Fibroblast of lung (primary cell): ENCODE data around the gene INPP4A. TPM values are rescaled to one million over a fixed set of nuclear protein-coding genes. Genes with fewer than 3 reads are reported as not detected.

Source experiments
- DNase-seq, 2 donors: peaks; one replicate each; pipeline versions ENCODE4 v3.0.0 to v3.0.0-alpha.2; 2010; ENCODE audit warnings: low read depth in 2 of 2
- H2AFZ ChIP-seq: 2 replicates; pipeline ENCODE4 v1.5.1; 2012; ENCODE audit warnings: low read length, control low read depth, inconsistent platforms
- H3K27ac ChIP-seq: 2 replicates; pipeline ENCODE4 v1.5.1; 2011; ENCODE audit warnings: low read length, control low read depth; ENCODE audit not compliant: insufficient read depth
- H3K27me3 ChIP-seq: 2 replicates; pipeline ENCODE4 v1.5.1; 2011; ENCODE audit warnings: mild to moderate bottlenecking, low read length; ENCODE audit not compliant: control insufficient read depth, insufficient read depth
- H3K36me3 ChIP-seq: 2 replicates; pipeline ENCODE4 v1.5.1; 2011; ENCODE audit warnings: low read length; ENCODE audit not compliant: control insufficient read depth, insufficient read depth
- H3K4me1 ChIP-seq: 2 replicates; pipeline ENCODE4 v1.5.1; 2011; ENCODE audit warnings: low read length; ENCODE audit not compliant: control insufficient read depth, insufficient read depth; ENCODE audit errors: extremely low read depth
- H3K4me2 ChIP-seq: 2 replicates; pipeline ENCODE4 v1.5.1; 2011; ENCODE audit warnings: low read length, control low read depth; ENCODE audit not compliant: insufficient read depth; ENCODE audit errors: extremely low read depth
- H3K4me3 ChIP-seq, 4 experiments: fragments of 200-600 bp in 1 of 4; sonication (generic) in 1 of 4; replicated peaks in 1 of 4; 2 replicates each; pipeline ENCODE4 v1.5.1; 2011 to 2016; ENCODE audit warnings: low read length in 4 of 4, low read depth in 3 of 4, mild to moderate bottlenecking in 3 of 4, control low read depth in 2 of 4, inconsistent platforms in 1 of 4, mixed read lengths in 1 of 4; ENCODE audit not compliant: insufficient read depth in 1 of 4; ENCODE audit errors: control extremely low read depth in 1 of 4
- H3K79me2 ChIP-seq: 2 replicates; pipeline ENCODE4 v1.5.1; 2012; ENCODE audit warnings: mild to moderate bottlenecking, low read length, inconsistent platforms; ENCODE audit not compliant: control insufficient read depth, insufficient read depth
- H3K9ac ChIP-seq: 2 replicates; pipeline ENCODE4 v1.5.1; 2011; ENCODE audit warnings: mild to moderate bottlenecking, low read length, control low read depth; ENCODE audit not compliant: insufficient read depth
- H3K9me3 ChIP-seq: 2 replicates; pipeline ENCODE4 v1.5.1; 2012; ENCODE audit warnings: low read depth, low read length; ENCODE audit not compliant: control insufficient read depth, insufficient read depth
- H4K20me1 ChIP-seq: 2 replicates; pipeline ENCODE4 v1.5.1; 2011; ENCODE audit warnings: low read length; ENCODE audit not compliant: control insufficient read depth, insufficient read depth; ENCODE audit errors: extremely low read depth
- CTCF ChIP-seq, 2 donors: IDR thresholded peaks in 1 of 2; conservative IDR thresholded peaks in 1 of 2; 1 replicate in 1 of 2; 2 replicates in 1 of 2; pipeline ENCODE4 v1.5.1; 2011 to 2012; ENCODE audit warnings: low read length in 2 of 2, control low read depth in 1 of 2, inconsistent platforms in 1 of 2, low read depth in 1 of 2, mild to moderate bottlenecking in 1 of 2
- EZH2 ChIP-seq: IDR thresholded peaks from 2 replicates; pipeline ENCODE4 v1.5.1; 2012; ENCODE audit warnings: low read length, control low read depth, mild to moderate bottlenecking; ENCODE audit errors: missing control alignments
- polyA plus RNA-seq, 2 donors: library from polyadenylated mRNA; depleted of rRNA in 1 of 2; stranded (reverse) in 1 of 2; unstranded in 1 of 2; fragments of >200 nt; gene quantifications; 2 replicates each; pipeline ENCODE4 v1.2.1, GENCODE V29; 2011 to 2012; ENCODE audit warnings: missing spikeins in 1 of 2
- total RNA-seq: library from RNA; depleted of rRNA; stranded (reverse); fragments of >200 nt; gene quantifications from 2 replicates; pipeline ENCODE4 v1.2.1, GENCODE V29; 2014

INPP4A gene
- total and polyA plus RNA-seq, 2 donors (not counting 1 experiment from before 2014, with no cell fraction given): 10.2 to 26.1 TPM

GRCh38 chr2:98463551-98463971 is 18.9 kb downstream of the INPP4A start:
- Histone ChIP-seq H3K4me3 (no peak overlapping the region), H3K36me3 (no peaks in the 10 kb centered on the region), H2AFZ (no peak overlapping the region), H3K4me1 (peaks cover 2% of the 10 kb centered on the region), H3K79me2 (peaks cover 5% of the 10 kb centered on the region), H4K20me1 (no peaks in the 10 kb centered on the region), H3K4me2 (no peak overlapping the region), H3K27me3 (no peaks in the 10 kb centered on the region), H3K9ac (no peak overlapping the region), H3K27ac (no peak overlapping the region), H3K9me3 (no peaks in the 10 kb centered on the region)
- TF ChIP-seq CTCF (conservative IDR thresholded peaks at IDR 0.05 in 1 of 2, IDR thresholded peaks at IDR 0.05 in 1 of 2; ENCODE audit: low read depth in 1 of 2, low read length in 2 of 2): no peak
- TF ChIP-seq EZH2: no peak
- no peak for DNase-seq

DNA sequence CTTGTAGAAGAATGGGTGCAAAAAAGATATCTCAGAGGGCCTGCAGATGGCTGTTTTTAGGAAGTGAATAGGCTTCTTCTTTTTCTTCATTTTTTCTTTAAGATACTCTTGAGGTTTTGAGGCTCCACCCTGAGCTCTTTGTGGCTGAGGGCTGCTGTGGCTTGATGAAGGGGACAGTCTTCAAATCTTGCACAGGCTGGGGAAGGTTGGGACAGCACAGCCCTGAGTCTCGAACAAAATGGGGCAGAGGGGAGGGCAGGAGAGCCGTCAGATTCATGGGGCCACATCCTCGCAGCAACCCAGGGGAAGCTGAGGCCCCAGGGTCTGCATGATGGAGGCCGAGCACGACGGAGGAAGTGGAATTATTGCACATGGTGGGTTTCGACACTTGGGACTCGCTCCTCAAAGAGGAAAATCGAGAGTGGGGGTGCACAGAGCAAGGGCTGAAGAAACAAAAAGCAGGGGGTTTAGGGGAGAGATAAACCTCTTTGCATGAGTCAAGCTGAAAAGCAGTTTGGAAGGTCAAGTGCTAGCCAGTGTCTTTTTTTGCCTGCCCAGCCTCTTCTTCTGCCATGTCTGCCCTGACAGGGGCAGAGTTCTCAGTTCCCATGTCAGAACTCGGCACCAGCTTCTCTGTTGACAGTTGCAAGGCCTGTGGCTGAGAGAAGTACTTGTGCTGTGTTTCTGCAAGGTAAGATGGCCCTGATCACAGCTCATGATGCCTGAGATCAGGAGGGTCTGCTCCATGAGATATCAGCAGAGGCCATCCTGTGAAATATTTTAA is 19.5 kb downstream of the INPP4A start:
- no peak overlapping the region for H3K4me2 ChIP-seq
- peaks cover 2% of the 10 kb centered on the region for H3K4me1 ChIP-seq
- no peaks in the 10 kb centered on the region for H3K36me3 ChIP-seq
- H2AFZ ChIP-seq: no peak overlapping the region
- no peaks in the 10 kb centered on the region for H3K27me3 ChIP-seq
- H3K27ac ChIP-seq: no peak overlapping the region
- no peak for DNase-seq
- no peak overlapping the region for H3K9ac ChIP-seq
- H3K79me2 ChIP-seq: no peaks in the 10 kb centered on the region
- no peaks in the 10 kb centered on the region for H4K20me1 ChIP-seq
- no peak overlapping the region for H3K4me3 ChIP-seq
- H3K9me3 ChIP-seq: no peaks in the 10 kb centered on the region
- TF ChIP-seq CTCF (conservative IDR thresholded peaks at IDR 0.05 in 1 of 2, IDR thresholded peaks at IDR 0.05 in 1 of 2; ENCODE audit: low read depth in 1 of 2, low read length in 2 of 2): no peak
- TF ChIP-seq EZH2: no peak

DNA sequence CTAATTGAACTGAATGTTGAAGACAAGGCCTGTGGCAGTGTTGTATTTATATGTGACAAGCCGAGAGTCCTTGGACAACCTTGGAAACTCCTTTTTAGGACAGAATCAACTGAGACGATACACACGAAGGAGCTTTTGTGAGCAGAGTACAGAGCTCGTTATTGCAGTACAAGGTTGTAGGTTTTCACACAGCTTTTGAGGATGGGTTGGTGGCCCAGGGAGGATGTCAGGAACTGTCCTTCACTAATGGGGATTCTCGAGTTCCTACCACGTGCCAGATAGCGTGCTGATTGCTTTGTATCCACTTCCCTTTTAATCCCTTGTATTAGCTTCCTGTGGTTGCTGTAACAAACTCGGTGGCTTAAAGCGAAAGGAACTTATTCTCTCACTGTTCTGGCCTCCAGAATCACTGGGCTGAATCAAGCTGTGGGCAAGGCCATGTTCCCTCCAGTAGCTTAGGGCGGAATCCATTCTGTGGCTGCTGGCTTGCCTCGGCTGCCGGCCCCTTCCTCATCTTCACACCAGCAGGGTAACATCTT is 20.2 kb downstream of the INPP4A start:
- DNase-seq: no peak
- Histone ChIP-seq H3K4me2 (no peak overlapping the region), H3K9me3 (no peaks in the 10 kb centered on the region), H3K27me3 (no peaks in the 10 kb centered on the region), H2AFZ (no peak overlapping the region), H3K9ac (no peak overlapping the region), H4K20me1 (no peaks in the 10 kb centered on the region), H3K36me3 (no peaks in the 10 kb centered on the region), H3K79me2 (no peaks in the 10 kb centered on the region), H3K4me1 (peaks cover 2% of the 10 kb centered on the region), H3K4me3 (no peak overlapping the region), H3K27ac (no peak overlapping the region)
- no peak for TF ChIP-seq EZH2
- no peak for TF ChIP-seq CTCF (conservative IDR thresholded peaks at IDR 0.05 in 1 of 2, IDR thresholded peaks at IDR 0.05 in 1 of 2; ENCODE audit: low read depth in 1 of 2, low read length in 2 of 2)
